ENCODE measurements around the gene RIBC1. TPM values are rescaled to one million over a fixed set of nuclear protein-coding genes. Genes with fewer than 3 reads are reported as not detected.

RIBC1 gene
- total and polyA plus RNA-seq, 9 of the 15 experiments (the other 6 are each of a cell fraction or from before 2014, with no cell fraction given) = 0.07 to 0.51 (median 0.44) TPM

- TF ChIP-seq STAG1 (CRISPR knock-in tag; IDR thresholded peaks at IDR 0.05; ENCODE audit: borderline replicate concordance) (no peak), ZNF41 (CRISPR knock-in tag; conservative IDR thresholded peaks at IDR 0.05) (no peak), TAF9B (IDR thresholded peaks at IDR 0.05; ENCODE audit: partially characterized antibody) (peak; percentile 39), MEF2A (IDR thresholded peaks at IDR 0.05; ENCODE audit: control insufficient read depth, low read depth, low read length) (no peak), ZFP30 (CRISPR knock-in tag; IDR thresholded peaks at IDR 0.05; ENCODE audit: borderline replicate concordance) (no peak), HDAC6 (IDR thresholded peaks at IDR 0.05; ENCODE audit: low read depth, low read length) (no peak), POLR2AphosphoS2 (IDR thresholded peaks at IDR 0.05; ENCODE audit: low read length) (no peak), ZBTB2 (IDR thresholded peaks at IDR 0.05) (no peak), CHD1 (IDR thresholded peaks at IDR 0.05; ENCODE audit: low read length) (no peak), ASH1L (IDR thresholded peaks at IDR 0.05; ENCODE audit: borderline replicate concordance, low read depth, partially characterized antibody) (no peak), ZNF780A (CRISPR knock-in tag; IDR thresholded peaks at IDR 0.05) (no peak), MGA (IDR thresholded peaks at IDR 0.05) (peak; percentile 91), ZNF639 (CRISPR knock-in tag; conservative IDR thresholded peaks at IDR 0.05 in 1 of 2, IDR thresholded peaks at IDR 0.05 in 1 of 2) (no peak)
These were observed 48.4 kb upstream of the RIBC1 start (continued) for GRCh38 chrX:53374222-53374820.
